ENCODE data around the gene SHISAL2B. TPM values are rescaled to one million over a fixed set of nuclear protein-coding genes. Genes with fewer than 3 reads are reported as not detected.
"Not testable (repeated sequence)": the region's sequence is repeated elsewhere in the genome, so short reads cannot be mapped to it uniquely, and the experiment has no call there.

SHISAL2B gene
- polyA plus RNA-seq, 3 donors: 0.37 TPM; not detected in 2

DNA sequence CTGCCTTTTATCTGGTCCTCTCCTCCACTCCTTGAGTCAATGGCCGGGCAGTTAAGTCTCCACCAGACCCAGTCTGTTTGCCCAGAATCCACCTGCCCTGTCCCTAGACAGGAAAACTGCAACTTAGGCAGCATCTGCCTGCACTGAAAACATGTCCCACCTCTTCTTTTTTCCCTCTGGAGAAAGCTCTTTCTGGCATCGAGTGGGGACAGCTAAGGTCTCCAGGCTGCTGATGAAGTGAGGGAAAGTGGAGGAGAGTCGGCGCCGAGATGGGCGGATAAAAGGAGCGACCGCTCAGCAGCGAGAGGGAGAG lies 243 bp upstream of the SHISAL2B start:
- no peak for DNase-seq (ENCODE audit: extremely low read depth in 1 of 11, low read depth in 9 of 11, low spot score in 4 of 11)

DNA sequence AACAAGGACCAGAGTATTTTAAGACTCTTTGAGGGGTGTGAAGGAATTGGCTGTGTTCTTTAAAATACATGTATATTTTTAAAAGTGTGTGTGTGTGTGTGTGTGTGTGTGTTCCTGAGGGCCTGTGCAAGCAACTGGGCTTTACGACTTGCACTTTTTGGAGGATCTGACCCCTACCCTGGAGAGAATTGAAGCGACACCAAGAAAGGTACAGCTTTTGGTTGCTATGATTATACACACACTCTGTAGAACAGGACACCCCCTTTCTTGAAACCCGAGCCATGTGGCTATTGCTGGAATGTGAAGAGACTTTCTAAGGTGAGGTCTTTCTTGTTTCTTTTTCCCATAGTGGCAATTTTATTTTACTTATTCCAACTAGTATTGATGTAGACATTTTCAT lies 988 bp downstream of the SHISAL2B start:
- peak in 2 of 11 donors; percentile 4 to 8 for DNase-seq (ENCODE audit: extremely low read depth in 1 of 11, low read depth in 9 of 11, low spot score in 4 of 11)

- no peak for DNase-seq (ENCODE audit: extremely low read depth in 1 of 11, low read depth in 9 of 11, low spot score in 4 of 11)
These were observed 3.3 kb downstream of the SHISAL2B start for GRCh38 chr5:64693636-64694035.

GRCh38 chr5:64696414-64696813 lies 6.1 kb downstream of the SHISAL2B start:
- not testable (repeated sequence) for DNase-seq (ENCODE audit: extremely low read depth in 1 of 11, low read depth in 9 of 11, low spot score in 4 of 11)

- no peak for DNase-seq (ENCODE audit: extremely low read depth in 1 of 11, low read depth in 9 of 11, low spot score in 4 of 11)
These were observed 10.5 kb downstream of the SHISAL2B start for GRCh38 chr5:64700765-64701164.

DNA sequence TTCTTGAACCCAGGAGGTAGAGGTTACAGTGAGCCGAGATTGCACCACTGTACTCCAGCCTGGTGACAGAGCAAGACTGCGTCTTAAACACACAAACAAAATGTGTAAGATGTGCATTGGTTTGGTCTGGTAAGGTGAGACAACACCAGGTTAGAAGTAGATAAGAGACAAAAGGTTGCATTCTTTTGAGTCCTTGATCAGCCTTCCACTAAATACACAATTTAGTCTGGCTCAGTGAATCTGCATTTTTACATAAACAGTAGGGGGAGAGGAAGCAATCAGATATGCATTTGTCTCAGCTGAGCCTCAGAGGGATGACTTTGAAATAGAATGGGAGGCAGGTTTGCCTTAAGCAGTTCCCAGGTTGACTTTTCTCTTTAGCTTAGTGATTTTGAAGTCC lies 15.8 kb downstream of the SHISAL2B start:
- DNase-seq (ENCODE audit: extremely low read depth in 1 of 11, low read depth in 9 of 11, low spot score in 4 of 11): not testable (repeated sequence)

DNA sequence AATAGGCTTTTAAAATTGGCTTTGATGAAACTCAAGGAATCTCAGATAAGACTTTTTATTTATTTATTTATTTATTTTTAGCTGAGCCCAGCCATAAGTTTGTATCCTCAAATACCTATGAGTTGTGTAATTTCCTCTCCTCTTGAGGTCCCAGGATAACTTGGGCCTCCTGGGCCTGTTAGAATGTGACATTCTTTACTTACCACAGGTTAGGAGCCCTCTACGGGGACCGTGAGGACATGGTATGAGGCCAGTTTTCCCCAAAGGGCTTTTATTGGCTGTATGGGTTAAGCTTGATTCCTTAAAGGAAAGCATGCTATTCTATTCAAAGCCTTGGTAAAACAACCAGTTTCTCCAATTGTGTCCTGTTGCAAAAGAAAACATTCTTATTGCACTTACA lies 16.9 kb downstream of the SHISAL2B start:
- no peak for DNase-seq (ENCODE audit: extremely low read depth in 1 of 11, low read depth in 9 of 11, low spot score in 4 of 11)

- not testable (repeated sequence) for DNase-seq (ENCODE audit: extremely low read depth in 1 of 11, low read depth in 9 of 11, low spot score in 4 of 11)
These were observed 24.2 kb downstream of the SHISAL2B start for GRCh38 chr5:64714495-64714894.

DNA sequence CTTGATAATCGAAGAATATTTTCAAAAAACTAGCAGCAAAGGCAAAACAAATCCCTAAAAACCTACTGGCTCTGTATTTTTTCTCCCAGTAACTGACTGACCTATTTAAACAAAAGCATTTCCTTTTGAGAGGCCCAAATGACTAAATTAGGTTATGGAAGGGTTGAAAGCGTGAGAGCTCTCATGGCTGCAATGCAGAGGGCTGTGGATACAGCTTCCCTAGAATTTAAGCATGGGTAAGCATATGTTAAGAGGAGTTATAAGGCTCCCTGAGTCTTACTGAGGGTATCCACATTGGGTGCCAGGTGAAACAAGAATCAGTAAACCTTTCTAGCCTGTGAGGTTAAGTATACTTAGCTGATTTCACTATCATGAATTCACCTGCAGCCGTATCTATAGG lies 32.3 kb downstream of the SHISAL2B start:
- DNase-seq (ENCODE audit: extremely low read depth in 1 of 11, low read depth in 9 of 11, low spot score in 4 of 11): no peak

GRCh38 chr5:64727150-64727549 lies 36.8 kb downstream of the SHISAL2B start:
- DNase-seq (ENCODE audit: extremely low read depth in 1 of 11, low read depth in 9 of 11, low spot score in 4 of 11): no peak

DNA sequence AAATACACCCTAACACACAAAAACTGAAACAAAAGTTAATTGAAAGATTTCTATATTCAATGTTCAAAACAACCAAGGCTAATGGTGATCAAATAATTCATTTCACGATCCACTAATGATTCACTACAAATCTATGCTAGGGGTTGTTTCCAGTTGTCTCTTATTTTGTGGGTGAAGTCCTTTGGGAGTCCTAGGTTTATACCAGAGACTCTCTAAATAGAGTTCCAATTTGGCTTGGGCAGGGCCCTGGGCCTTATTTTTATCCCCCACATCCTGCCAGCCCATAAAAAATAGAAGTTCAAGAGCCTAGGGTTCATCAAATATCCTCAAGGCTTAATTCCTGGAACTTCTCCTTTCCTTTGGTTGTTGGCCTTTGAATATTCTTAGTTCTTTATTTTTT lies 52.1 kb downstream of the SHISAL2B start:
- DNase-seq (ENCODE audit: extremely low read depth in 1 of 11, low read depth in 9 of 11, low spot score in 4 of 11): no peak

GRCh38 chr5:64742821-64743220 lies 52.5 kb downstream of the SHISAL2B start:
- no peak for DNase-seq (ENCODE audit: extremely low read depth in 1 of 11, low read depth in 9 of 11, low spot score in 4 of 11)

GRCh38 chr5:64744914-64745313 lies 54.6 kb downstream of the SHISAL2B start:
- DNase-seq (ENCODE audit: extremely low read depth in 1 of 11, low read depth in 9 of 11, low spot score in 4 of 11): no peak

GRCh38 chr5:64746446-64746845 lies 56.1 kb downstream of the SHISAL2B start:
- no peak for DNase-seq (ENCODE audit: extremely low read depth in 1 of 11, low read depth in 9 of 11, low spot score in 4 of 11)

DNA sequence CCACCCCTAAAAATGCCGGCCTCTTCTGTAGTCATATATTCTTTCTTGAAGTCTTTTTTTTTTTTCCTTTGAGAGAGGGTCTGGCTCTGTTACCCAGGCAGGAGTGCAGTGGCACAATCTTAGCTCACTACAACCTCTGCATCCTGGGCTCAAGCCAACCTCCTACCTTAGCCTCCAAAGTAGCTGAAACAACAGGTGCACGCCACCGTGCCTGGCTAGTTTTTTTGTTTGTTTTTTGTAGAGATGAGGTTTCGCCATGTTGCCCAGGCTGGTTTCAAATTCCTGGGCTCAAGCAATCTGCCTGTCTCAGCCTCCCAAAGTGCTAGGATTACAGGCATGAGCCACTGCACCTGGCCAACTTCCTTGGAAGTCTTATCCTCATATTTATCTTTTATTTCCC lies 59.1 kb downstream of the SHISAL2B start:
- DNase-seq (ENCODE audit: extremely low read depth in 1 of 11, low read depth in 9 of 11, low spot score in 4 of 11): no peak

GRCh38 chr5:64754066-64754465 lies 63.8 kb downstream of the SHISAL2B start:
- DNase-seq (ENCODE audit: extremely low read depth in 1 of 11, low read depth in 9 of 11, low spot score in 4 of 11): no peak

- DNase-seq (ENCODE audit: extremely low read depth in 1 of 11, low read depth in 9 of 11, low spot score in 4 of 11): no peak
These were observed 68.6 kb downstream of the SHISAL2B start for GRCh38 chr5:64758901-64759300.

DNA sequence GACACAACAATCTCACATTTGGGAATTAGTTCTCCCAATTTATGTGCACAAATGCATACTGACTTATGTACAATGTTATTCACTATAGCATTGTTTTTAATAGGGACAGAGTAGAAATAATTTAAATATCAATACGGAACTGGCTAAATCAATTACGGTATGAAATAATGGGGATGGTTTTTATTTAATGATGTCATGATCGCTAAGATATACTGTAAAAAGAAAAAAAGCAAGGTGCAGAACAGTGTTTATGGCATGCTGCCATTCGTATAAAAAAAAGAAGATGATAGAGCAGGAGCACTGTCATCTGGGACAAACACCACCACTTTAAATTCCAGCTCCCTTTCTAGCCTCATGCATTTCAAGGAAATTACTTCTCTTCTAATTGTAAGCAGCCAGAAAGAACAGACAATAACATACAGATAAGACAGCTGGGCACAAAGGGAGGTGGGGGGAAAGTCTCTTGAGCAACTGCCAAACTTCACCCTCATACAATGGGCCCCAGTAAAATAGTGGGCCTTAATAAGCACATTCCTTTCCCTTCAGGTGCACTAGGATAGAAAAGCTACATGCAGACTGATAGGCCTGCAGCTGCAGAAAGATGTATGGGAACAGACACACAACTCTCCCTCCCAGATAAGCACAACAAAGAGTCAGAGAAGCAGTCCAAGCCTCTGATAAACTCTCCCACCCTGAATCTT lies 69.8 kb downstream of the SHISAL2B start:
- no peak for DNase-seq (ENCODE audit: extremely low read depth in 1 of 11, low read depth in 9 of 11, low spot score in 4 of 11)

GRCh38 chr5:64763948-64764503 lies 73.7 kb downstream of the SHISAL2B start:
- DNase-seq (ENCODE audit: extremely low read depth in 1 of 11, low read depth in 9 of 11, low spot score in 4 of 11): no peak

GRCh38 chr5:64765804-64766504 lies 75.7 kb downstream of the SHISAL2B start:
- DNase-seq (ENCODE audit: extremely low read depth in 1 of 11, low read depth in 9 of 11, low spot score in 4 of 11): no peak

GRCh38 chr5:64766941-64767340 lies 76.6 kb downstream of the SHISAL2B start:
- DNase-seq (ENCODE audit: extremely low read depth in 1 of 11, low read depth in 9 of 11, low spot score in 4 of 11): no peak

Data from renal cortex interstitium (tissue), 11 donors.